CD4-positive, alpha-beta T cell treated with Interleukin-15 for 4 hours (primary cell): ENCODE measurements around the gene ELMO1.

ENCODE experiments used
- DNase-seq: peaks from one replicate; pipeline ENCODE4 v3.0.0-alpha.2; 2020; ENCODE audit warnings: low spot score

Gene ELMO1

GRCh38 chr7:37310327-37311080 lies 138.2 kb downstream of the ELMO1 start:
- DNase-seq = peak; percentile 47

DNA sequence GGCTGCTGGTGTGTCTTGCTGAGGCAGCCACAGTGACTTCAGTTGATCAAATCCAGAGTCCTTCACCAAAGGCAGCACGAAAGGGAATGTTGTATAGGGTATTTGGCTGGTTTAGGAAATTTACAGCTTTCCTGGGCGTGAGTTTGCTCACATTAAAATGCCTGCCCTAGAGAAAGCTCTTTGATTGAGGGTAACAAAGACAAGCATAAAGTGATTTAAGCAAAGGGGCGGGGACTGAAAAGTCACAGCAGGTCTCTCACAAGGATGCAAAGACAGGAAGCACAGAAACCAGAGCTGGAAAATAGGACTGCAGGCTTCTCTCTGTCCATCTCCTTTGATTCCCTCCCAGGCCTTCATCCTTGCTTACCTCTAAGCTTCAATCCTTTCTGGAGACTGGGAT lies 139.2 kb downstream of the ELMO1 start:
- no peak for DNase-seq

GRCh38 chr7:37304921-37305320 lies 143.7 kb downstream of the ELMO1 start:
- no peak for DNase-seq

GRCh38 chr7:37297546-37297945 lies 151.1 kb downstream of the ELMO1 start:
- DNase-seq = no peak

GRCh38 chr7:37295401-37295800 lies 153.3 kb downstream of the ELMO1 start:
- DNase-seq = no peak

DNA sequence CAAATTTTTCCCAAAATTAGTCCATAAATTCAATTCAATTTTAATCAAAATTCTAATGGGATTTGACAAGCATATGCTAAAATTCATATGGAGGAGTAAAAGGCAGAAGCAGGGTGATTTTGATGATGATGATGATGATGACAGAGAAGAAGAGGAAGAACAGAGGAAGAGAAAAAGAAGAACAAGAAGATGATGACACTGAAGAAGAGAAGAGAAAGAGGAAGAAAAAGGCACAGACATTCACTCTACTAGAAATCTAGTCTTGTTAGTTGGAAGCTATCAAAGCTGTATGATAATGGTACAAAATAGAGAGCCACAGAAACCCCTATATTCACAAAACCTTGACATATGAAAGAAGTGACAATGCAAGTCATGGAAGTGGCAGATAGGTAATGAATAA lies 157.9 kb downstream of the ELMO1 start:
- DNase-seq = no peak

DNA sequence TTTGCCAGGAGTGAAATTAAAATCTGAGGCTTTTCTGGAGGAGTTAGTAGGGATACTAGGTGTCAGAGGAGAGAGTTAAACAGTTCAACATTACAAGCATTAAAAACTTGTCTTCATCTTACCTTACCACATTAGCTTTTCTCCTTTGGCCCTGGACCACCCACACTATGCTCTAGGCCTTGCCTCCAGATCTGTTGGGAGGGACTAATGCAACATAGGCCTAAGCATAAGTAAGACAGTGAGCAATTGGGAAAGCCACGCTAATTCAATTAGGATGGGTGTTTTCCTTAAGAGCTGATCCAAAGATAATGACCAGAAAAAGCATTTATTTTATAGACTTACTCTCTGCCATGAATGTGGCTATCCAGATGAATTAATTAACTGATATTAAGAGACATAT lies 158.9 kb downstream of the ELMO1 start:
- no peak for DNase-seq

DNA sequence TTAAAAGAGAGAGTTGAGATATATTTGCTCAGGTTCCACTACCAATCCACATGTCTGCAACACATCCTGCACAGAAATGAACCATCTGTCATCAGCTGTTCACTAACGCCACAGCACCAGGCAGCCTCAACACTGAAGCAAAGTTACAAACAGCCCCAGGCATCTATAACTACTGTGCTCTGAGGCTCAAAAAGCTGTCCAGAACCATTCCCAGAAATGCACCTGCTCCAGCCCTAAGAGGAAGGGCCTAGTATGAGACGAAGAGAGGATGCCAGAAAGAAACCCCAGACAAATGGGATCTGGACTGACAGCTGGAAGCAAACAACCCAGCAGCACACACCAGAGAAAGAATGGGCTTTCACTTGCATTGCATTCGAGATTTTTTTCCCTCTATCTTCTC lies 159.3 kb downstream of the ELMO1 start:
- no peak for DNase-seq

GRCh38 chr7:37287131-37287855 lies 161.4 kb downstream of the ELMO1 start:
- no peak for DNase-seq

GRCh38 chr7:37286454-37286832 lies 162.2 kb downstream of the ELMO1 start:
- no peak for DNase-seq

DNA sequence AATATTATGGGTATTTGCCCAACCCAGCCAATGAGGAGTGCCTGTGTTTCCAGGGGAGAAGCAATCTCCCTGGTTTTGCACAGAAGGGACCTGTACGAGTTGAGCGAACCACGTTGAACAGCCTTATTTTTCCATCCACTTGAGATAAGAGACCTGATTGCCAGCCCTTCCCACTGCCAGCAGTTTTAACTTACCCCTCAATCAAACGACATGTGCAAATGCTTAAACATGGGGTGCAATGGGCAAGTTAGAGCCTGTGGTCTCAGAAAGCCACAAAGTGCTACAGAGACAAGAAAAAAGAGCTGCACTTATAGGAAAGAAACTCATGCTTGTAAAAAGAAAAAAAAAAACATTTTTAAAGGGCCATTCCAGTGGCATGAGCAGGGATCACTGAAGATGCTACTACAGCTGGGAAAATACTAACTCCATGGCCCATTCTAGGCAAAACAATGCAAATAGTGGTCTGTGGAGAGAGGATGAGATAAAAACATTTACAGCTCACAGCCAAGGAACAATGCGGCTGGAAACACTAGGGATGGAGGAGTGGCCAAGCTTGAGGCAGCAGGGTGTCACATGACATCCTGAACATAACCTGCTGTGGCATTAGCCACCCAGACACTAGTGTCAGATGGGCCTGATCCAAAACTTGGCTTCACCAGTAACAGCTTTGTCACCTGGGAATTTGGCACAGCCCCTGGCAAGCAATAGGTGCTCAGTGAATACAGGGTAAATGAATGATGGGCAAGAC lies 162.8 kb downstream of the ELMO1 start:
- peak; percentile 17 for DNase-seq

DNA sequence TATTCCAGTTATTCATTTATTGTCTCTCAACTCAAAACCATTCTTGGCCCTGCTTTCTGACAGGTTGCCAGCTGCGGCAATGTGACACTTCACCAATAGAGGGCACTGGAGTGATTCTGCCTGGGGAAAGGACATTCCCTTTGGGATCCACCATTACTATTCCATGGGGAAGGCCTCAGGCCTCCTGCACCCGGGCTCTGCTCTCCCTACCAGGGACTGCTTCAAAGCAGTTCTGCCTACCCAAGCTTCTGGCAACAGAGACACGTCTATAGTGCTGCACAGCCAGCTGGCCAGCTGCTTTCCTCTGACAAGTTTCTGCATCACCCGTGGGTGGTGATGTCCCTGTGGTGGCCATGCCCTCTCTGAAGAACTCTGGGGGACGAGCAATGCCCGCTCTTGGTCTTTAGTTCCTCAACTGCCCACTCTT lies 163.8 kb downstream of the ELMO1 start:
- peak; percentile 45 for DNase-seq

DNA sequence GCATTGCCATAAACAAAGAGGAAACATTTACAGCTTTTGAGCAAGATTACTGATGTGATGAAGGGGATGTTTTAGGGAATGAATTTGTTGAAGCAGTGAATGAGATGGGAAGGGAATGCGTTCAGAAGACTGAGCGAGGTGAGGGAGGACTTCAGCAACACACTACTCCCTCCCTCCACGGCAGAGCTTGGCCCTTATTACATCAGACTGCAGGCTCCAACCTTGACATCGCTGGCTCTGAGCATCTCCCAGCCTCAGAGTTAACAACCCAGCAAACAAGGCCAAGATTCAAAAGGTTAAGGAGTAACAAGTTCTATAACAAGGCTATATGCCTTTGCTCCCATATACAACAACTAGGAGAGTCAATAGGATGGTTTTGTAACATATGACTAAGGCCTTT lies 164.4 kb downstream of the ELMO1 start:
- DNase-seq = no peak

- no peak for DNase-seq
Measured at GRCh38 chr7:37283716-37284115, 164.9 kb downstream of the ELMO1 start.

DNA sequence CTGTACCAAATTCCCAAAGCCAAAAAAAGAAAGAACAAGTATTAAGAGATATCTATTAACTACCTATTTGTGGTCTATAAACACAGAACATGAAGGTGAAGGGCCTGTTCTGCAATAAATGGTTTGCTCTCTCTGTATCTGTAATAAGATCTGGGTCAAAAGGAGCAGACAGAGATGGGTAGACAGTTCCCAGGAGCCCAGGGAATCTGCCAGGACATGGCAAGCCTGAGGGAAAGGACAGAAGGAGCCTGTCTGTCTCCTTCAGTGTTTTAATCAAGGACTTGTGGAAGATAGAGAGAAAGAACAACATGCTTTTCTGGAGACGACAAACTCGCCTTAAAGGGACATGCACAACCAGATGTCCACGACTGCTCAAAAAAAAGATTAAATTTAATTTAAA lies 165.7 kb downstream of the ELMO1 start:
- no peak for DNase-seq

DNA sequence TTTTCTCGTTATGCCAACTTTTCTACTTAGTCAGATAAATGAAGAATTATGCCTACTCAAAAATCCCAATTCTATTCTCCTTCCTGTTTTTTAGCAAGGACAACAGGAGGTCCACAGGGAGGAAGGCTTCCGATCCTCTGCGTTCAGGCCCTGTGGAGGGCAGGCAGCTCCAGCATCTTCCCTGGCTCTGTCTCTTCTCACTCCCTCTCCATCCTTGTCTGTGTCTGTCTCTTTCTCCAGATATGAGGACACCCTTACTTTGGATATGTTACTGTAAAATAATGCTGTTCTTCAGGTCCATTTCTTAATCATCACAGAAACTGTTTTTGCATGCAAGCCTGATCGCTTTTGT lies 166.6 kb downstream of the ELMO1 start:
- DNase-seq = no peak

DNA sequence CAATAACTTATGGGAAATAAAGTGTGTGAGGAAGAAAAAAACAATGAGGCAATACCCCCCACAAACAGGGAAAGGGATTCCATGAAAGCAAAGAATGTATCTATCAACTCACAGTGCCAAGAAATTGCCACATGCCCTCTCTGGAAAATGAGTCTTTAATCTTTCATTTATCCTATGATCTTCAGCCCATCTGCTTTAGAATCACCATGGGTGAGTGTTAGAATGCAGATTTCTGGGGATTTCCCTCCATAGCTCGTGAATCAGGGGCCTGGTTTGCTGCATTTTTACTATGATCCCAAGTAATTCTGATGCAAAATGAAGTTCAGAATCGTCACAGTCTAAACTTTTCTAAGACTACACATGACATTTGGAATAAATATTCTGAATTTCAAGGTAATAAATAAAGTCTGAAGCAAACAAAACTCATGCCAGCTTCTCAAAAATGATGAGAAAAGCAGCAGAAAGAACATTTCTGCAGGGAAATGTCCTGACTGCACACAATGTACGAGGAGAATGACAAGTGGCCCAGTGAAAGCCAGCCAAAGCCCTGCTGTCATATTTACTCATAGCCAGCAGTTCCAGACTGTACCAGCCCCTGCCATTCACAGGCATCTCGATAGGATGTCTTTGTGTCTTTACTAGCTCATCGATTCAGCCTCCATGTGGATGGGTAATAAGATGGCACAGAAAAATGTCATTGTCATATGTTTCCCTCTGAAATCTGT lies 167.1 kb downstream of the ELMO1 start:
- DNase-seq = no peak

- DNase-seq = no peak
Measured at GRCh38 chr7:37277513-37277912, 171.2 kb downstream of the ELMO1 start.

- DNase-seq = no peak
Measured at GRCh38 chr7:37275078-37275710, 173.5 kb downstream of the ELMO1 start.

- DNase-seq = no peak
Measured at GRCh38 chr7:37273891-37274290, 174.8 kb downstream of the ELMO1 start.

- no peak for DNase-seq
Measured at GRCh38 chr7:37269711-37270508, 178.8 kb downstream of the ELMO1 start.
